ENCODE data around the gene UPF2.
"Not testable (repeated sequence)": the region's sequence is repeated elsewhere in the genome, so short reads cannot be mapped to it uniquely, and the experiment has no call there.

UPF2 gene

GRCh38 chr10:11898033-11898371 lies 144.6 kb downstream of the UPF2 start:
- Histone ChIP-seq H3K36me3 (ENCODE audit: control insufficient read depth, insufficient read depth, low read length) (no peaks in the 10 kb centered on the region), H3K9ac (ENCODE audit: low read length) (no peak overlapping the region), H3K9me3 (ENCODE audit: control insufficient read depth, low read length) (no peaks in the 10 kb centered on the region), H3K4me1 (ENCODE audit: control insufficient read depth, insufficient read depth, low read length) (peaks cover 5% of the 10 kb centered on the region), H3K27me3 (ENCODE audit: control insufficient read depth, insufficient read depth, low read length) (peaks cover 3% of the 10 kb centered on the region), H3K4me3 (ENCODE audit: low read length) (no peak overlapping the region)

- peaks cover 5% of the 10 kb centered on the region for H3K4me1 ChIP-seq (ENCODE audit: control insufficient read depth, insufficient read depth, low read length)
- no peak overlapping the region for H3K9ac ChIP-seq (ENCODE audit: low read length)
- no peak overlapping the region for H3K4me3 ChIP-seq (ENCODE audit: low read length)
Observed at GRCh38 chr10:11896549-11897200, 145.9 kb downstream of the UPF2 start.

GRCh38 chr10:11895598-11895997 lies 147.0 kb downstream of the UPF2 start:
- no peaks in the 10 kb centered on the region for H3K36me3 ChIP-seq (ENCODE audit: control insufficient read depth, insufficient read depth, low read length)
- H3K4me1 ChIP-seq (ENCODE audit: control insufficient read depth, insufficient read depth, low read length) = peaks cover 5% of the 10 kb centered on the region
- no peaks in the 10 kb centered on the region for H3K9me3 ChIP-seq (ENCODE audit: control insufficient read depth, low read length)
- H3K9ac ChIP-seq (ENCODE audit: low read length) = no peak overlapping the region
- no peaks in the 10 kb centered on the region for H3K27me3 ChIP-seq (ENCODE audit: control insufficient read depth, insufficient read depth, low read length)
- no peak overlapping the region for H3K4me3 ChIP-seq (ENCODE audit: low read length)

More at GRCh38 chr10:11896549-11897200, 145.9 kb downstream of the UPF2 start:
- no peaks in the 10 kb centered on the region for H3K36me3 ChIP-seq (ENCODE audit: control insufficient read depth, insufficient read depth, low read length)
- H3K9me3 ChIP-seq (ENCODE audit: control insufficient read depth, low read length) = no peaks in the 10 kb centered on the region
- H3K27me3 ChIP-seq (ENCODE audit: control insufficient read depth, insufficient read depth, low read length) = no peaks in the 10 kb centered on the region

- no peak overlapping the region for H3K4me3 ChIP-seq (ENCODE audit: low read length)
- no peak overlapping the region for H3K9ac ChIP-seq (ENCODE audit: low read length)
- H3K36me3 ChIP-seq (ENCODE audit: control insufficient read depth, insufficient read depth, low read length) = no peaks in the 10 kb centered on the region
- no peaks in the 10 kb centered on the region for H3K27me3 ChIP-seq (ENCODE audit: control insufficient read depth, insufficient read depth, low read length)
- H3K9me3 ChIP-seq (ENCODE audit: control insufficient read depth, low read length) = no peaks in the 10 kb centered on the region
- peaks cover 5% of the 10 kb centered on the region for H3K4me1 ChIP-seq (ENCODE audit: control insufficient read depth, insufficient read depth, low read length)
Observed at GRCh38 chr10:11895108-11895466, 147.5 kb downstream of the UPF2 start.

- Histone ChIP-seq H3K9ac (ENCODE audit: low read length) (no peak overlapping the region), H3K27me3 (ENCODE audit: control insufficient read depth, insufficient read depth, low read length) (no peaks in the 10 kb centered on the region), H3K4me1 (ENCODE audit: control insufficient read depth, insufficient read depth, low read length) (peaks cover 5% of the 10 kb centered on the region), H3K9me3 (ENCODE audit: control insufficient read depth, low read length) (no peaks in the 10 kb centered on the region), H3K36me3 (ENCODE audit: control insufficient read depth, insufficient read depth, low read length) (no peaks in the 10 kb centered on the region), H3K4me3 (ENCODE audit: low read length) (no peak overlapping the region)
Observed at GRCh38 chr10:11894381-11895107, 148.1 kb downstream of the UPF2 start.

- H3K27me3 ChIP-seq (ENCODE audit: control insufficient read depth, insufficient read depth, low read length) = no peaks in the 10 kb centered on the region
- H3K9me3 ChIP-seq (ENCODE audit: control insufficient read depth, low read length) = no peaks in the 10 kb centered on the region
- no peaks in the 10 kb centered on the region for H3K36me3 ChIP-seq (ENCODE audit: control insufficient read depth, insufficient read depth, low read length)
- no peak overlapping the region for H3K9ac ChIP-seq (ENCODE audit: low read length)
- peaks cover 5% of the 10 kb centered on the region for H3K4me1 ChIP-seq (ENCODE audit: control insufficient read depth, insufficient read depth, low read length)
- H3K4me3 ChIP-seq (ENCODE audit: low read length) = no peak overlapping the region
Observed at GRCh38 chr10:11893749-11894278, 148.8 kb downstream of the UPF2 start.

- H3K9ac ChIP-seq (ENCODE audit: low read length) = no peak overlapping the region
Observed at GRCh38 chr10:11891776-11892486, 150.7 kb downstream of the UPF2 start.

GRCh38 chr10:11889263-11889662 lies 153.3 kb downstream of the UPF2 start:
- H3K36me3 ChIP-seq (ENCODE audit: control insufficient read depth, insufficient read depth, low read length); H3K9ac ChIP-seq (ENCODE audit: low read length); H3K9me3 ChIP-seq (ENCODE audit: control insufficient read depth, low read length): not testable (repeated sequence)

More at GRCh38 chr10:11891776-11892486, 150.7 kb downstream of the UPF2 start:
- Histone ChIP-seq H3K4me3 (ENCODE audit: low read length) (no peak overlapping the region), H3K36me3 (ENCODE audit: control insufficient read depth, insufficient read depth, low read length) (no peaks in the 10 kb centered on the region), H3K9me3 (ENCODE audit: control insufficient read depth, low read length) (no peaks in the 10 kb centered on the region), H3K27me3 (ENCODE audit: control insufficient read depth, insufficient read depth, low read length) (no peaks in the 10 kb centered on the region), H3K4me1 (ENCODE audit: control insufficient read depth, insufficient read depth, low read length) (no peaks in the 10 kb centered on the region)

GRCh38 chr10:11887381-11888227 lies 155.0 kb downstream of the UPF2 start:
- Histone ChIP-seq H3K4me3 (ENCODE audit: low read length) (no peak overlapping the region), H3K9ac (ENCODE audit: low read length) (no peak overlapping the region), H3K9me3 (ENCODE audit: control insufficient read depth, low read length) (no peaks in the 10 kb centered on the region), H3K4me1 (ENCODE audit: control insufficient read depth, insufficient read depth, low read length) (no peaks in the 10 kb centered on the region), H3K27me3 (ENCODE audit: control insufficient read depth, insufficient read depth, low read length) (no peaks in the 10 kb centered on the region), H3K36me3 (ENCODE audit: control insufficient read depth, insufficient read depth, low read length) (no peaks in the 10 kb centered on the region)

More at GRCh38 chr10:11889263-11889662, 153.3 kb downstream of the UPF2 start:
- not testable (repeated sequence) for H3K27me3 ChIP-seq (ENCODE audit: control insufficient read depth, insufficient read depth, low read length); H3K4me1 ChIP-seq (ENCODE audit: control insufficient read depth, insufficient read depth, low read length); H3K4me3 ChIP-seq (ENCODE audit: low read length)

GRCh38 chr10:11886851-11887250 lies 155.8 kb downstream of the UPF2 start:
- Histone ChIP-seq H3K36me3 (ENCODE audit: control insufficient read depth, insufficient read depth, low read length) (no peaks in the 10 kb centered on the region), H3K9ac (ENCODE audit: low read length) (no peak overlapping the region), H3K4me3 (ENCODE audit: low read length) (no peak overlapping the region), H3K9me3 (ENCODE audit: control insufficient read depth, low read length) (no peaks in the 10 kb centered on the region), H3K27me3 (ENCODE audit: control insufficient read depth, insufficient read depth, low read length) (no peaks in the 10 kb centered on the region), H3K4me1 (ENCODE audit: control insufficient read depth, insufficient read depth, low read length) (no peaks in the 10 kb centered on the region)

- no peaks in the 10 kb centered on the region for H3K27me3 ChIP-seq (ENCODE audit: control insufficient read depth, insufficient read depth, low read length)
- H3K9me3 ChIP-seq (ENCODE audit: control insufficient read depth, low read length) = no peaks in the 10 kb centered on the region
Observed at GRCh38 chr10:11886138-11886474, 156.5 kb downstream of the UPF2 start.

More at GRCh38 chr10:11886138-11886474, 156.5 kb downstream of the UPF2 start:
- H3K36me3 ChIP-seq (ENCODE audit: control insufficient read depth, insufficient read depth, low read length) = no peaks in the 10 kb centered on the region
- no peak overlapping the region for H3K9ac ChIP-seq (ENCODE audit: low read length)
- no peaks in the 10 kb centered on the region for H3K4me1 ChIP-seq (ENCODE audit: control insufficient read depth, insufficient read depth, low read length)
- H3K4me3 ChIP-seq (ENCODE audit: low read length) = no peak overlapping the region
